ENCODE data around the gene PARP12.

PARP12 gene

GRCh38 chr7:140060243-140060630, 2.5 kb downstream of the PARP12 start:
- H3K4me3 ChIP-seq (ENCODE audit: low read depth, low read length) = no peak overlapping the region
- no peak for TF ChIP-seq CTCF (IDR thresholded peaks at IDR 0.05; ENCODE audit: insufficient read depth, low read depth, low read length, missing control alignments)
- DNase-seq (ENCODE audit: low read depth) = no peak

- no peak overlapping the region for H3K4me3 ChIP-seq (ENCODE audit: low read depth, low read length)
- no peak for DNase-seq (ENCODE audit: low read depth)
- TF ChIP-seq CTCF (IDR thresholded peaks at IDR 0.05; ENCODE audit: insufficient read depth, low read depth, low read length, missing control alignments) = no peak
Observed at GRCh38 chr7:140059273-140060242, 3.2 kb downstream of the PARP12 start.

GRCh38 chr7:140058517-140058916, 4.2 kb downstream of the PARP12 start:
- TF ChIP-seq CTCF (IDR thresholded peaks at IDR 0.05; ENCODE audit: insufficient read depth, low read depth, low read length, missing control alignments) = no peak
- no peak for DNase-seq (ENCODE audit: low read depth)
- no peak overlapping the region for H3K4me3 ChIP-seq (ENCODE audit: low read depth, low read length)

GRCh38 chr7:140057143-140057535, 5.6 kb downstream of the PARP12 start:
- no peak for TF ChIP-seq CTCF (IDR thresholded peaks at IDR 0.05; ENCODE audit: insufficient read depth, low read depth, low read length, missing control alignments)
- no peak for DNase-seq (ENCODE audit: low read depth)
- H3K4me3 ChIP-seq (ENCODE audit: low read depth, low read length) = no peak overlapping the region

GRCh38 chr7:140056431-140057142, 6.2 kb downstream of the PARP12 start:
- no peak for TF ChIP-seq CTCF (IDR thresholded peaks at IDR 0.05; ENCODE audit: insufficient read depth, low read depth, low read length, missing control alignments)
- no peak for DNase-seq (ENCODE audit: low read depth)
- H3K4me3 ChIP-seq (ENCODE audit: low read depth, low read length) = no peak overlapping the region

- no peak overlapping the region for H3K4me3 ChIP-seq (ENCODE audit: low read depth, low read length)
- DNase-seq (ENCODE audit: low read depth) = no peak
- TF ChIP-seq CTCF (IDR thresholded peaks at IDR 0.05; ENCODE audit: insufficient read depth, low read depth, low read length, missing control alignments) = no peak
Observed at GRCh38 chr7:140055833-140056232, 6.9 kb downstream of the PARP12 start.

Measured in GM12865 (cell line).